ENCODE data around the gene TMEM131.

The TMEM131 gene

DNA sequence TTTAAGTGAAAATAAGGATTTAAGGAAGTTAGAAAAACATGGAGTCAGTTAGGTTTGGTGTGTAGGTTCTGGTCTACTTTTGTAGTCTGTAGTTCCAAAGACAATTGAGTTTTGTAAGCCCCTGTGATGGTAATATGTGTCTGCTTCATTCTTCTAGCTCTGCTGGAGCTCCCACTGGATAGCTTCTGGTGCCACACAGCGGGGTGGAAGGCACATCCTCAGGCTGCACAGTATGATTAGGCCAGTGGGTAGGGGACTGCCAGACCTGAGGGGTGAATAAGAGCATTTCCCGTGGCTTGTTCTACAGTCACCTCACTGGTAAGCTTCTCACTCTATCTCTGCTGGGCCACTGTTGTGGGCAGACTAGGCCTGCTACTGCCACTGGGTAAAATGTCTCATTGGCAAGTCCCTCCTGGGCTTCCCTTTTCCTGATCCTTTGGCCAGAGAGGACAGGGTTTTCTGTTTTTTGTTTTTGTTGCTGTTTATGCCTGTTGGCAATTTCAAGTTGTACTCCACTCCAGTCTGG, 44.5 kb downstream of the TMEM131 start:
- H3K9me3 ChIP-seq (ENCODE audit: insufficient read depth, low read length), result no peaks in the 10 kb centered on the region
- no peak for TF ChIP-seq EZH2phosphoT487 (IDR thresholded peaks at IDR 0.05; ENCODE audit: low read depth)
- TF ChIP-seq, protein P1, sequence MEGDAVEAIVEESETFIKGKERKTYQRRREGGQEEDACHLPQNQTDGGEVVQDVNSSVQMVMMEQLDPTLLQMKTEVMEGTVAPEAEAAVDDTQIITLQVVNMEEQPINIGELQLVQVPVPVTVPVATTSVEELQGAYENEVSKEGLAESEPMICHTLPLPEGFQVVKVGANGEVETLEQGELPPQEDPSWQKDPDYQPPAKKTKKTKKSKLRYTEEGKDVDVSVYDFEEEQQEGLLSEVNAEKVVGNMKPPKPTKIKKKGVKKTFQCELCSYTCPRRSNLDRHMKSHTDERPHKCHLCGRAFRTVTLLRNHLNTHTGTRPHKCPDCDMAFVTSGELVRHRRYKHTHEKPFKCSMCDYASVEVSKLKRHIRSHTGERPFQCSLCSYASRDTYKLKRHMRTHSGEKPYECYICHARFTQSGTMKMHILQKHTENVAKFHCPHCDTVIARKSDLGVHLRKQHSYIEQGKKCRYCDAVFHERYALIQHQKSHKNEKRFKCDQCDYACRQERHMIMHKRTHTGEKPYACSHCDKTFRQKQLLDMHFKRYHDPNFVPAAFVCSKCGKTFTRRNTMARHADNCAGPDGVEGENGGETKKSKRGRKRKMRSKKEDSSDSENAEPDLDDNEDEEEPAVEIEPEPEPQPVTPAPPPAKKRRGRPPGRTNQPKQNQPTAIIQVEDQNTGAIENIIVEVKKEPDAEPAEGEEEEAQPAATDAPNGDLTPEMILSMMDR (IDR thresholded peaks at IDR 0.05; ENCODE audit: low read depth, low read length), result no peak
- H2AFZ ChIP-seq (ENCODE audit: low read depth, low read length), result no peak overlapping the region
- peaks cover 95% of the 10 kb centered on the region for H4K20me1 ChIP-seq (ENCODE audit: insufficient read depth, low read length)
- no peak overlapping the region for H3K9ac ChIP-seq (ENCODE audit: low read length)
- no peak overlapping the region for H3K4me2 ChIP-seq (ENCODE audit: low read length)
- H3K4me1 ChIP-seq (ENCODE audit: low read length), result peaks cover 50% of the 10 kb centered on the region
- no peaks in the 10 kb centered on the region for H3K27me3 ChIP-seq (ENCODE audit: low read depth, low read length)
- no peak overlapping the region for H3K27ac ChIP-seq (ENCODE audit: low read length)
- peaks cover 14% of the 10 kb centered on the region for H3K36me3 ChIP-seq (replicated peaks; ENCODE audit: low read depth, low read length)
- H3K79me2 ChIP-seq (ENCODE audit: low read length), result peaks cover 100% of the 10 kb centered on the region
- H3K4me3 ChIP-seq (ENCODE audit: low read length), result no peak overlapping the region

DNA sequence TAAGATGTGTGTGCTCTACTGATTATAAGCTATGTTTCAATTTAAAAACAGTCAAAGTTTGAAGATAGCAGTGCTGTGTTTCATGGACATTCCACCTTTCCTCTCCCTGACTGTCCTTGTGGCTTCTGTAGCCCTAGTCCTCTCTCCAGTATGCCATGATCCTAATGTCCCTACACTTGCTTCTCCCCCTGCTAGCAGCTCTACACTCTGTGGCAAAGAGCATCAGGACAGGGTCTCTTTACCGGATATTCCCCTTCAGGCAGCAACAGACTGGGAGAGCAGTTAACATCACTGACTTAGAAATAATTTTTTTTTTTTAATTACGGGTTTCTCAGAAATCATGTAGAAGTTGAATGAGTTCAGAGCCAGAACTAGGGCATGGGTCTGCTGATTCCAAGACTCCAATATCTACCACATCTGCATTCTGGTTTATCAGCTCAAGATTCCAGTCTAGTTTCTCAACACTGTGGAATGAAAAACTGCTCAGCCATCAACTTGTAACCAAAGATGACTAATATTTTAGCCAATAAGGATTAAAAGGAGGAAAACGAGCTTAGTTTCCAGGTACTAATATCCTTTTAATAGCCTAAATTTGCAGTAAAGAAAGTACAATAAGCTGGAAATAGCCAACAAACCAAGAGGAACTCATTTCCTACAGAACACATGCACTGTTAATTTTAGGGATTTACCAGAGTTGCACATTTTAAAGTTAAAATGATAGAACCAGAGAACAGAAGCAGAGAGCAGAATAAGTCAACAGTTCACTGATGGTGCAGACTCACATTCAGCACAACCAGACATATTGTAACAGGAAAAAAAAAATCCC, 45.2 kb downstream of the TMEM131 start:
- no peaks in the 10 kb centered on the region for H3K9me3 ChIP-seq (ENCODE audit: insufficient read depth, low read length)
- H2AFZ ChIP-seq (ENCODE audit: low read depth, low read length), result no peak overlapping the region
- peaks cover 93% of the 10 kb centered on the region for H4K20me1 ChIP-seq (ENCODE audit: insufficient read depth, low read length)
- peaks cover 100% of the 10 kb centered on the region for H3K79me2 ChIP-seq (ENCODE audit: low read length)
- H3K4me3 ChIP-seq (ENCODE audit: low read length), result no peak overlapping the region
- peaks cover 14% of the 10 kb centered on the region for H3K36me3 ChIP-seq (replicated peaks; ENCODE audit: low read depth, low read length)
- H3K27me3 ChIP-seq (ENCODE audit: low read depth, low read length), result no peaks in the 10 kb centered on the region
- H3K9ac ChIP-seq (ENCODE audit: low read length), result no peak overlapping the region
- no peak overlapping the region for H3K27ac ChIP-seq (ENCODE audit: low read length)
- no peak overlapping the region for H3K4me2 ChIP-seq (ENCODE audit: low read length)
- peaks cover 50% of the 10 kb centered on the region for H3K4me1 ChIP-seq (ENCODE audit: low read length)
- TF ChIP-seq, protein P1 (IDR thresholded peaks at IDR 0.05; ENCODE audit: low read depth, low read length), result no peak
- no peak for TF ChIP-seq EZH2phosphoT487 (IDR thresholded peaks at IDR 0.05; ENCODE audit: low read depth)

DNA sequence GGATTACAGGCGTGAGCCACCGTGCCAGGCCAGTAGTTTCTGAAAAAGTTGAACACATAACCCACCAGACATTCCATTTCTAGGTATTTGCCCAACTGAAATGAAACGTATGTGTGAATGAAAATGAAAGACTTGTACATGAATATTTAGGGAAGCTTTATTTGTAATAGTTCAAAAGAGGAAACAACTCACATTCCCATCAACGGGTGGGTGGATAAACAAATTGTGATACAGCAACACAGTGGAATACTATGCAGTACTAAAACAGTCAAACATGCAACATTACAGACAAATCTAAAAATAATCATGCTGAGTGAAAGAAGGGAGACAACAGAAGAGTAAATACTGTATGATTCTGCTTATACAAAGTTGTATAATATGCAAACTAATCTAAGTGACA, 46.8 kb downstream of the TMEM131 start:
- H3K4me3 ChIP-seq (ENCODE audit: low read length), result no peak overlapping the region
- H3K36me3 ChIP-seq (replicated peaks; ENCODE audit: low read depth, low read length), result peaks cover 14% of the 10 kb centered on the region
- no peak overlapping the region for H3K4me2 ChIP-seq (ENCODE audit: low read length)
- TF ChIP-seq, protein P1 (IDR thresholded peaks at IDR 0.05; ENCODE audit: low read depth, low read length), result no peak
- no peak for TF ChIP-seq EZH2phosphoT487 (IDR thresholded peaks at IDR 0.05; ENCODE audit: low read depth)
- H3K27ac ChIP-seq (ENCODE audit: low read length), result no peak overlapping the region
- no peak overlapping the region for H2AFZ ChIP-seq (ENCODE audit: low read depth, low read length)
- no peaks in the 10 kb centered on the region for H3K27me3 ChIP-seq (ENCODE audit: low read depth, low read length)
- no peak overlapping the region for H3K9ac ChIP-seq (ENCODE audit: low read length)
- H3K9me3 ChIP-seq (ENCODE audit: insufficient read depth, low read length), result no peaks in the 10 kb centered on the region
- peaks cover 36% of the 10 kb centered on the region for H3K4me1 ChIP-seq (ENCODE audit: low read length)
- H3K79me2 ChIP-seq (ENCODE audit: low read length), result peaks cover 100% of the 10 kb centered on the region
- peaks cover 96% of the 10 kb centered on the region for H4K20me1 ChIP-seq (ENCODE audit: insufficient read depth, low read length)

DNA sequence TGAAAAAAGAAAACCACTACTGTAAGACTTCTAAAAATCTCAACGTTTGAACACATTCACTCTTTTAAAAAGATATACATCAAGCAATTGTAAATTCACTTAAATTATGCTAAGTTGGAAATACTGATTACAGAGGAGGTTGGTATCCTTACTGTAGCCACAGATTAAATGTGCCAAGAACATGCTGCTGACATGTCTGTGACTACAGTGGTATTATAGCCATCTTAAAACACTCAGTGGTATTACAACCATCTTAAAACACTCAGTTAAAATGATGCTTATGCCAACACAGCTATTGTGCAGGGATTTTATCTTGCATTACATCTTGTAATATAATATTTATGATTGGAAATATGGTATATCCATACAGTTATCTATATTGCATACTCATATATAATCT, 50.0 kb downstream of the TMEM131 start:
- Histone ChIP-seq H2AFZ (ENCODE audit: low read depth, low read length) (no peak overlapping the region), H3K4me1 (ENCODE audit: low read length) (peaks cover 5% of the 10 kb centered on the region; the same call in 1 of the 2 replicates), H3K9ac (ENCODE audit: low read length) (no peak overlapping the region), H3K27me3 (ENCODE audit: low read depth, low read length) (no peaks in the 10 kb centered on the region), H3K9me3 (ENCODE audit: insufficient read depth, low read length) (no peaks in the 10 kb centered on the region), H3K4me3 (ENCODE audit: low read length) (no peak overlapping the region), H3K4me2 (ENCODE audit: low read length) (no peak overlapping the region), H4K20me1 (ENCODE audit: insufficient read depth, low read length) (peaks cover 74% of the 10 kb centered on the region), H3K79me2 (ENCODE audit: low read length) (peaks cover 91% of the 10 kb centered on the region), H3K27ac (ENCODE audit: low read length) (no peak overlapping the region), H3K36me3 (replicated peaks; ENCODE audit: low read depth, low read length) (peaks cover 18% of the 10 kb centered on the region)
- TF ChIP-seq, protein P1 (IDR thresholded peaks at IDR 0.05; ENCODE audit: low read depth, low read length), result no peak
- TF ChIP-seq EZH2phosphoT487 (IDR thresholded peaks at IDR 0.05; ENCODE audit: low read depth), result no peak

Measured in OCI-LY3 (cell line).